ENCODE measurements around the gene CAPZB.

Gene CAPZB

GRCh38 chr1:19448491-19449439, 36.6 kb downstream of the CAPZB start:
- DNase-seq (ENCODE audit: low spot score), result no peak

DNA sequence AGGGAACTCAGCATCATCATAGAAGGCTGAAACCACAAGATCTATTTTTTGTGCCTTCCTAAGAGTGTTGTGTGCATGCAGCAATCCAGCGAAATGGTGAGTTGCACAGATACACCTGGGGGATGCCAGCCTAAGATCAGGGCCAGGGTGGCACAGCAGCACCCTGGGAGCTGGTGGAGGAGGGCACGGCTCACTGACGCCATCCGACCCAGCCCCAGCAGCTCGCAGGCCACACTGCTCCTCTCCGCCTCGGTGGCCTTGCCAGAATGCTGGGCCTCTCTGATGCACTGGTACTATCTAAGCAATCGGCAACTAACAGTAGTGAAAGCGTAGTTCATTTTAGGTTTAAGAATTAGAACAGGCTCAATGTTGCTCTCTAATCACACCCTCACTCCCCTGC, 37.8 kb downstream of the CAPZB start:
- no peak for DNase-seq (ENCODE audit: low spot score)

GRCh38 chr1:19445417-19446342, 39.7 kb downstream of the CAPZB start:
- no peak for DNase-seq (ENCODE audit: low spot score)

GRCh38 chr1:19444296-19445021, 40.9 kb downstream of the CAPZB start:
- no peak for DNase-seq (ENCODE audit: low spot score)

DNA sequence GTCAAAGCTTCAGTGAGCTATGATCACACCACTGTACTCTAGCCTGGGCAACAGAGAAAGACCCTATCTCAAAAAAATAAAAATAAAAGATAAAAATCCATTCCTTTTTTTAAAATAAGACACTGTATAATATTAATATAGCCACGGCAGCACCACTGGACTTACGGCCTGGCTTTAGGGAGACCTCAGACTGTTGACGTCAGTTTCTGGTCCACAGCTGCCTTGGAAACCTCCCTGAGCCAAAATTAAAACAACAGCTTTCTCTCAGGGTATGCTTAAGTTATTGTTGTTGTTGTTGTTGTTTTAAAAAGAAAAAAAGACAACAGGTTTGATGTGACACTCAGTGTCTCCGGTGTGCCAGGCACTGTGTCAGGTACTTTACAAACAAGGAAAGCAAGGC, 42.0 kb downstream of the CAPZB start:
- no peak for DNase-seq (ENCODE audit: low spot score)

DNA sequence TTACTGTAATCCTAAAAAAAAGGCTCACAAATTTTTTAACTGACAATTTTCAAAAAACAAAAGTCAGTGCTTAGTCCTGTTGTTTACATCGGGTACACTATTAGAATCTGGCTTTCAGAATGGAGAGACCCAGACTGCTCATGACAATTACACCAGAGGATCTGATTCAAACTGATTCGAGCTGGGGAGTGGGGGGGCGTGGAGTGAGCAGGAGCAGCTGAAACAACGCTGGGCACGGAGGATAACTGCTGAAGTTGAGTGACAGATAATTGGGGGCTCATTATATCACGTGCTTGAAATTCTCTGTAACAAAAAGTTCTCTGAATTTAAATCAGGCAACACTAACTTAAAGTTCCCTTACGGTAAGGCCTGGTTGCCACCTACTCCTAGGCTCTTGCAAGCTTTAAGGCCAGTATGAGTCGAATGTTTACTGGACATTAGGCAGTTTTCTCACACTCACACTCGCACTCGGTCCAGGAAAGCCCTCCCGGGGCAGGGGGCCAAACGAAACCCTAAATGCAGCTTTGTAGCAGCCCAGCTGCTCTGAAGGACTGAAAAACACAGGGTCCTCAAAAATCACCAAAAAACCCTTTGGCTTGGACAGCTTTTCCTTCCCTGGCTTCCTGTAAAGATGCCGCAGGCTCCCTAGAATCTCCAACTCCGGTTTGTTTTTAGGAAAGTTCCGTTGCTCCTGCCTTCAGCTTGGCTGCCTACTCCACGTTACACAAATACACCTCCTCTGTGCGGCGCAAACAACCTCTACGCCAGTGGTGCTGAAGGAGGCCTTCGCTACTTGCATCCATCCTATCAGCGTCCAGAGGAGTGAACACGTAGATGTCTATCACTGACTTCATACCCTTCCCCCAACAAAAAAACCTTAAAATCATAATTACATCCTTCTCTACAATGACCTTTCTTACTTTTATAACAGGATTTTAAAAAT, 42.9 kb downstream of the CAPZB start:
- no peak for DNase-seq (ENCODE audit: low spot score)

DNA sequence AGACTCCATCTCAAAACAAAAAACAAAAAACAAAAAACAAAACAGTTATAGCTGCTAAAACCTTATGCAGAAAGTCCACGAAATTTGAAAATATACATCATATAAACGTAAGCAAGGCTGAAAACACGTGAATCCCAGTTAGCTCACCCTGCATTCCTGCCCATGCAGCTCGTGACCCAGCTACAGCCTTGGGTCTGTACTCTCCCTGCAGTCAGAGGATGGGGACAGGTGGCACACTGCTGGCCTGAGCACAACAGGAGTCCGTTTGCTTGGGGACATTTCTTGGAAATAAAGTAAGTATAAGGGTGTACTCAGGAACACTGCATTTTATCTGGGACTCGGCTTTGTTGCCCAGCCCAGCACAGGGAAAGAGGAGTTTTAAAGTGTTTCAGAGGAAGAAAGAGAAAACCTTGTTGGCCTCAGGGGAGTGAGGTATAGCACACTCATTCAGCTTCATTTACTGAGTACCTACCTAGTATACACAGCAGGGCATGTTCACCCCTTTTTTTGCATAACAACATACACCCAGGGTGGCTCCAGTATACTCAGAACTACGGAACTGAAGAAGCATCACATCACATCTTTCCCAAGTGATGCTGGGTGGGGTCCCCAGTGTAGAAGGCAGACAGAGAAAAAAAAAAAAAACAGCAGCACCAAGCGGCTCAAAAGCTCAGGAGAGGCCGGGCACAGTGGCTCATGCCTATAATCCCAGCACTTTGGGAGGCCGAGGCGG, 44.1 kb downstream of the CAPZB start:
- no peak for DNase-seq (ENCODE audit: low spot score)

- no peak for DNase-seq (ENCODE audit: low spot score)
Observed at GRCh38 chr1:19439464-19440171, 45.7 kb downstream of the CAPZB start.

DNA sequence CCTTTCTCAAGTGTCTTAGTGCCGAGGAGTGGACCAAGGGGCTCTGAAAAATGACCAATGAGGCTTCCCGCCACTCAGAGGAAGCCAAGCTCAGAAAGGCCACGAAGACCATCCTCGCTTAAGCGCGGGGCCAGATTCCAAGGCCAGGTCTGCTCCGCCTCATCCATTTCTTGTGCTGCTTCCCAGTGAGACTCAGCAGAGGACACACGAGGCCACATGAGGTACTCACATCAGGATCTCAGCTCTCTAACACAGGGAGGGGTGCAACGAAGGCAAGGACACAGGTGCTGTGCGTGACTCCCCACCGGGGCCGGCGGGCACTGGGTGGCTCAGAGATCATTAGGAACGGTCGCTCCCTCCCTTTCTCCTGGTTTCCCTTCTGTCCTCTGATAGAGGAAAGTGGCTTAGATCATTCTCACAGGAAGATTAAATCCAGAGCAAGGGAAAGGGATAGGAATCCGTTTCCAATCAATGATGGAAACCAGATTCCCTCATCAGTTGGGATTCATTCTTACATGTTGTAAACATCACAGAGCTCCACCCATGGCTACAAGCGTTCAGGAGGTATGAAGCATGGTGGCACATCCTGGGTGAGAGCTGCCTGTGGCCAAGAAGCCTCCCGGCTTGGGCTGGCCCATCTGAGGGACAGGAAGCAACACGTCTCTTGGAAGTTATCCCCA, 46.7 kb downstream of the CAPZB start:
- no peak for DNase-seq (ENCODE audit: low spot score)

DNA sequence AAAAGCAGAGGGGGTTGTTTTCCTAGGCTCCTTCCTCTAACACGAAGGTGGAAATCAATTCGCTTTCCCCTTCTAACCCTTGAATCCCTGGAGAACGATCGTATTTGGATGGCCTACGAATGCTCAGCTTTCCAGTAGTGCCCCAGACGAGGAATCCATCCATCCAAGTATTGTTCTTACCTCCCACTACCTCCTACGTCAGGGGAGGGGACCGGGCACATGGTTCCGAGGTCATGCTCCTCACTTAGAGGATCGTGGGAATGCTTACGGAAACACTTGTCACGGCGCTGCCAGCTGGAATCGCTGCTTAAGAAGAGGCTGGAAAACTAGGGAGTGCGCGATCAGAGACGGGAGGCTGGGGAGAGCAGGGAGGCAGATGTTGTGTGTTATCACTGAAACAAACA, 47.4 kb downstream of the CAPZB start:
- no peak for DNase-seq (ENCODE audit: low spot score)

- no peak for DNase-seq (ENCODE audit: low spot score)
Observed at GRCh38 chr1:19436716-19437476, 48.4 kb downstream of the CAPZB start.

- DNase-seq (ENCODE audit: low spot score), result no peak
Observed at GRCh38 chr1:19435851-19436455, 49.4 kb downstream of the CAPZB start.

DNA sequence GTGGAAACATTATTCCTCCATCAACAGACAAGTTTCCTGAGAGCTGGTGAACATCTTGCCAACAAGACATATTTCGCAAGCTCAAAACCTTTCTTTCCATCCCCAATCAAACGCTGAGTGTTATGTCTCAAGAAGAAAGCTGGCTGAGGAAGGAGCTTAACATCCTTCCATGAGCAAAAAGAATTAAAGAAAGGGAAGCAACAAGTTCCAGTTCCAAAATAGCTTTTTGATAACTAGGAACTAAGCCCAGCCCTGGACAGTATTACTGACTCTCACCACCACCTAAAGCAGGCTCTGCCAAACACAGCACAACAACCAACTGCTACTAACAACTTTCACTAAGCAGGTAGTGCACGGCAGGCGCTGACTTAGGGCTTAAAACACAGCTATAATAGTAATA, 50.2 kb downstream of the CAPZB start:
- no peak for DNase-seq (ENCODE audit: low spot score)

DNA sequence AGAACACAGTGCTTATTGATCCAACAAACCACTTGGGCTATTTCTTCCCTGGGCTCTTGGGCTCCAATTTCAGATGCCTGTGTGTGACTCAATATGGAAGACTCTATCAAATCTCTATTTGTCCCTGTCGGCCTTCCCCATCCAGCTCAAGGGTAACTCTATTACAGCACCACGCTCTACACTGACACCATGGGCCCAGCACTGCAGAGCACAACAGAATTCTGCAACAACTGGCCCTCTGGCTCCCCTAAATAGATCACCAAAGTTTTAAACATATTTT, 51.7 kb downstream of the CAPZB start:
- no peak for DNase-seq (ENCODE audit: low spot score)

GRCh38 chr1:19432943-19433718, 52.2 kb downstream of the CAPZB start:
- DNase-seq (ENCODE audit: low spot score), result no peak

DNA sequence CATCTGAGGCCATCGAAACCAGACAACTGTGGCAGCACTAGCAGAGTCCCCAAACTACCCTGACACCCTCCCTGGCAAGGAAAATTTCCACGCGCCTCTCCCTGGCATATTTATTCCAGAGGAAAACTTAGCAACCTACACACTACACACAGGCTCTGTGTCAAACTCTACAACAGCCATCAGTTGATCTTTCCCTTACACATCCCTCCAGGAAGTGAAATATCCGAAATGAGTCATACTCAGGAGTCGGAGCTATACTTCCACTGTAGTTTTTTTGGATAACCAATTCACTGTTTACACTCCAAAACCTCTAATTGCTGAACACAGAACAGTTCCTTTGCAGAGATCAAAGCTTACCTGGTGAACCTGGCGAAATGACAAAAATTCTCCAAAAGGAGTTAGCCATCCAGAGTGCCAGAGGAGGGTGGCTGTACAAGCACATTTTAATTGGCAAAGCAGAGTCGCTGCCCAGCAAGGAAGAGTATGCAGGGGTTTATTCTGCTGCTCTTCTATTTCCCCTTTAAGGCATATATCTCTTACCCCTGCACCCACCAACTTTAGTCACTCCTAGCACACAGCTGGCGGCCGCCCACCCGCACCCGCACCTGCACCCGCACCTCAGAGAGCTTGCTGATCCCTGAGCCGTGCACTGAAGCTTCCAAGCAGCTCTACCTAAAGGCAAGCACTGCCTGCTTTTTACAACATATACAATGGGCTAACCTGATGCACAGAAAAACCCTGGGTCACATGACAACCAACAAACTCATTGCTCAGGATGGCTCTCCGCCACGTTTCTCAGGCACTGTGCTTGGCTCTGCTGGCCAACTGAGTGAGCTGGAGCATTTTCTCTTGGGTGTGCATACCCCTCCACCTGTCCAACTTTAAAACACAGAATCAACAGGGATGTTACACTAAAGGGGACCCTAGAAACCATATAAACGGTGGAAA, 54.9 kb downstream of the CAPZB start:
- DNase-seq (ENCODE audit: low spot score), result no peak
